ENCODE data around the gene AGL.
"Not testable (repeated sequence)": the region's sequence is repeated elsewhere in the genome, so short reads cannot be mapped to it uniquely, and the experiment has no call there.

The AGL gene

DNA sequence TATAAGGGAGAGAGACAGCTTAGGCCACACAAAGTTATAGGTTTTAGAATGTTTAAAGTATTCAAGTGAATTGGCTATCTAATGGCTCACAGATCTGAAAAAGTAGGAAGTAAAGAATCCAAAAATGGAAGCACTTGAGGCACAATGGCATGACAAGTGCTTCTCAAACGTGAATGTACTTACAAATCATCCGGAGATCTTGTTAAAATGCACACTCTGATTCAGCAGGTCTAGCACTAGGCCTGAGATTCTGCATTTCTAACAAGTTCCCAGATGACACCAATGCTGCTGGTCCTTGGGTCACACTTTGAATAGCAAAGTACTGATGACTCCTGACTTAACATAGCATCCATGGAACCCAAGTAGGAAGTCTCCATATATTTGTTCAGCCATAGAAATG lies 20.9 kb upstream of the AGL start:
- Histone ChIP-seq H2AFZ (ENCODE audit: low read length) (no peak overlapping the region), H3K27me3 (replicated peaks; ENCODE audit: insufficient read depth, low read length) (no peaks in the 10 kb centered on the region), H4K20me1 (ENCODE audit: insufficient read depth, low read length) (no peaks in the 10 kb centered on the region), H3K4me1 (ENCODE audit: low read length) (no peaks in the 10 kb centered on the region), H3K27ac (ENCODE audit: low read length) (no peak overlapping the region), H3K79me2 (ENCODE audit: low read length) (no peaks in the 10 kb centered on the region), H3K4me3 (ENCODE audit: low read length) (no peak overlapping the region), H3F3A (ENCODE audit: insufficient read depth, low read length) (no peaks in the 10 kb centered on the region), H3K4me2 (ENCODE audit: low read depth, low read length) (no peak overlapping the region), H3K9me2 (replicated peaks; ENCODE audit: insufficient read depth, low read length) (no peaks in the 10 kb centered on the region), H3K9ac (ENCODE audit: low read length) (no peak overlapping the region), H3K9me3 (replicated peaks; ENCODE audit: insufficient read depth, low read length) (no peaks in the 10 kb centered on the region), H3K36me3 (replicated peaks; ENCODE audit: insufficient read depth, low read length) (no peaks in the 10 kb centered on the region)
- TF ChIP-seq, protein P1, sequence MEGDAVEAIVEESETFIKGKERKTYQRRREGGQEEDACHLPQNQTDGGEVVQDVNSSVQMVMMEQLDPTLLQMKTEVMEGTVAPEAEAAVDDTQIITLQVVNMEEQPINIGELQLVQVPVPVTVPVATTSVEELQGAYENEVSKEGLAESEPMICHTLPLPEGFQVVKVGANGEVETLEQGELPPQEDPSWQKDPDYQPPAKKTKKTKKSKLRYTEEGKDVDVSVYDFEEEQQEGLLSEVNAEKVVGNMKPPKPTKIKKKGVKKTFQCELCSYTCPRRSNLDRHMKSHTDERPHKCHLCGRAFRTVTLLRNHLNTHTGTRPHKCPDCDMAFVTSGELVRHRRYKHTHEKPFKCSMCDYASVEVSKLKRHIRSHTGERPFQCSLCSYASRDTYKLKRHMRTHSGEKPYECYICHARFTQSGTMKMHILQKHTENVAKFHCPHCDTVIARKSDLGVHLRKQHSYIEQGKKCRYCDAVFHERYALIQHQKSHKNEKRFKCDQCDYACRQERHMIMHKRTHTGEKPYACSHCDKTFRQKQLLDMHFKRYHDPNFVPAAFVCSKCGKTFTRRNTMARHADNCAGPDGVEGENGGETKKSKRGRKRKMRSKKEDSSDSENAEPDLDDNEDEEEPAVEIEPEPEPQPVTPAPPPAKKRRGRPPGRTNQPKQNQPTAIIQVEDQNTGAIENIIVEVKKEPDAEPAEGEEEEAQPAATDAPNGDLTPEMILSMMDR (IDR thresholded peaks at IDR 0.05; ENCODE audit: low read length): no peak
- TF ChIP-seq EZH2phosphoT487 (IDR thresholded peaks at IDR 0.05; ENCODE audit: low read length) (no peak), EZH2 (optimal IDR thresholded peaks at IDR 0.05; ENCODE audit: low read depth, low read length) (no peak)
- DNase-seq: no peak

DNA sequence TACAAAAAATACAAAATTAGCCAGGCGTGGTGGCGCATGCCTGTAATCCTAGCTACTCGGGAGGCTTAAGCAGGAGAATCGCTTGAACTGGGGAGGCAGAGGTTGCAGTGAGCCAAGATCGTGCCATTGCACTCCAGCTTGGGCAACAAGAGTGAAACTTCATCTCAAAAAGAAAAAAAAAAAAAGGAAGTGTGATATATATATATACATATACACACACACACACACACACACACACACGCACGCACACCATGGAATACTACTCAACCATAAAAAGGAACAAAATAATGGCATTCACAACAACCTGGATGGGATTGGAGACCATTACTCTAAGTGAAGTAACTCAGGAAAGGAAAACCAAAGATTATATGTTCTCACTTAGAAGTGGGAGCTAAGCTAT lies 16.2 kb upstream of the AGL start:
- not testable (repeated sequence) for H4K20me1 ChIP-seq (ENCODE audit: insufficient read depth, low read length); H3K27me3 ChIP-seq (replicated peaks; ENCODE audit: insufficient read depth, low read length); H3K9ac ChIP-seq (ENCODE audit: low read length); H3K9me2 ChIP-seq (replicated peaks; ENCODE audit: insufficient read depth, low read length); H3K4me3 ChIP-seq (ENCODE audit: low read length); H3K27ac ChIP-seq (ENCODE audit: low read length); H3K79me2 ChIP-seq (ENCODE audit: low read length); DNase-seq; H2AFZ ChIP-seq (ENCODE audit: low read length); H3K9me3 ChIP-seq (replicated peaks; ENCODE audit: insufficient read depth, low read length); H3K4me2 ChIP-seq (ENCODE audit: low read depth, low read length); H3K4me1 ChIP-seq (ENCODE audit: low read length); H3K36me3 ChIP-seq (replicated peaks; ENCODE audit: insufficient read depth, low read length); H3F3A ChIP-seq (ENCODE audit: insufficient read depth, low read length)

DNA sequence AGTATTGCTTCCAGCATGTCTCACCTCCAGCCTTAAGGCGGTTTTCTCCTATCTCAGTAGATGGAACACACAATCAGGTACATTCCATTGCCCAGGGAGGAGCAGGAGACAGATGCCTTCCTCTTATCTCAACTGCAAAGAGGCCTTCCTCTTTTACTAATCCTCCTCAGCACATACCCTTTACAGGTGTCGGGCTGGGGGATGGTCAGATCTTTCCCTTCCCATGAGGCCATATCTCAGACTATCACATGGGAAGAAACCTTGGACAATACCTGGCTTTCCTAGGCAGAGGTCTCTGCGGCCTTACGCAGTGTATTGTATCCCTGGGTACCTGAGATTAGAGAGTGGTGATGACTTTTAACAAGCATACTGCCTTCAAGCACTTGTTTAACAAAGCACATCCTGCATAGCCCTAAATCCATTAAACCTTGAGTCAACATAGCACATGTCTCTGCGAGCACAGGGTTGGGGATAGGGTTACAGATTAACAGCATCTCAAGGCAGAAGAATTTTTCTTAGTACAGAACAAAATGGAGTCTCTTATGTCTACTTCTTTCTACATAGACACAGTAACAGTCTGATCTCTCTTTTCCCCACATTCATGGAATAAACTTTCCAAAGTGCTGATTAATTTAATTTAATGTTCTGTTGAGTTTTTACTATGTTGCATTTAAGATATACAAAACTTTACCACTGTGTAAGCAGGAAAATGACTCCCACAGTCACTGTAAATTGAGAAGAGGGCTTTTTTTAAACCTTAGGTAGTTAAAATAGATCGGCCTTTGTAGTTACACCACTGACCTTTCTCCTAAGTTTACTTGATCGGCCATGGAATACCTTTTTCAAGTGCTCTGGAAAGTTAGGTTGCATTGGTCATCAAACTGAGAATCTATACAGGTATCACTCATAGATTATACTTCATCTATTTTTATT lies 13.7 kb upstream of the AGL start:
- not testable (repeated sequence) for H2AFZ ChIP-seq (ENCODE audit: low read length); H3K9ac ChIP-seq (ENCODE audit: low read length); H3K4me3 ChIP-seq (ENCODE audit: low read length); H3F3A ChIP-seq (ENCODE audit: insufficient read depth, low read length); H3K9me3 ChIP-seq (replicated peaks; ENCODE audit: insufficient read depth, low read length); H3K9me2 ChIP-seq (replicated peaks; ENCODE audit: insufficient read depth, low read length); H3K4me1 ChIP-seq (ENCODE audit: low read length); H3K79me2 ChIP-seq (ENCODE audit: low read length); H3K4me2 ChIP-seq (ENCODE audit: low read depth, low read length); H3K27me3 ChIP-seq (replicated peaks; ENCODE audit: insufficient read depth, low read length); H3K36me3 ChIP-seq (replicated peaks; ENCODE audit: insufficient read depth, low read length); DNase-seq; H3K27ac ChIP-seq (ENCODE audit: low read length); H4K20me1 ChIP-seq (ENCODE audit: insufficient read depth, low read length)

DNA sequence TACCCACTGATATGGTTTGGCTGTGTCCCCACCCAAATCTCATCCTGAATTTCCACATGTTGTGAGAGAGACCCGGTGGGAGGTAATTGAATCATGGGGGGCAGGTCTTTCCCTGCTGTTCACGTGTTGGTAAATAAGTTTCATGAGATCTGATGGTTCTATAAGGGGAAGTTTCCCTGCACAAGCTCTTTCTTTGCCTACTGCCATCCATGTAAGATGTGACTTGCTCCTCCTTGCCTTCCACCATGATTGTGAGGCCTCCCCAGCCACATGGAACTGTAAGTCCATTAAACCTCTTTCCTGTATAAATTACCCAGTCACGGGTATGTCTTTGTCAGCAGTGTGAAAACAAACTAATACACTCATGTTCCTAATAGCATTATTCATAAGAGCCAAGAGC lies 9.8 kb upstream of the AGL start:
- not testable (repeated sequence) for H3K9me2 ChIP-seq (replicated peaks; ENCODE audit: insufficient read depth, low read length); H3F3A ChIP-seq (ENCODE audit: insufficient read depth, low read length); H3K9me3 ChIP-seq (replicated peaks; ENCODE audit: insufficient read depth, low read length); H3K4me1 ChIP-seq (ENCODE audit: low read length); H3K27me3 ChIP-seq (replicated peaks; ENCODE audit: insufficient read depth, low read length); H3K9ac ChIP-seq (ENCODE audit: low read length); H4K20me1 ChIP-seq (ENCODE audit: insufficient read depth, low read length); H3K4me3 ChIP-seq (ENCODE audit: low read length); H3K27ac ChIP-seq (ENCODE audit: low read length); H3K36me3 ChIP-seq (replicated peaks; ENCODE audit: insufficient read depth, low read length); H3K4me2 ChIP-seq (ENCODE audit: low read depth, low read length); DNase-seq; H3K79me2 ChIP-seq (ENCODE audit: low read length); H2AFZ ChIP-seq (ENCODE audit: low read length)

DNA sequence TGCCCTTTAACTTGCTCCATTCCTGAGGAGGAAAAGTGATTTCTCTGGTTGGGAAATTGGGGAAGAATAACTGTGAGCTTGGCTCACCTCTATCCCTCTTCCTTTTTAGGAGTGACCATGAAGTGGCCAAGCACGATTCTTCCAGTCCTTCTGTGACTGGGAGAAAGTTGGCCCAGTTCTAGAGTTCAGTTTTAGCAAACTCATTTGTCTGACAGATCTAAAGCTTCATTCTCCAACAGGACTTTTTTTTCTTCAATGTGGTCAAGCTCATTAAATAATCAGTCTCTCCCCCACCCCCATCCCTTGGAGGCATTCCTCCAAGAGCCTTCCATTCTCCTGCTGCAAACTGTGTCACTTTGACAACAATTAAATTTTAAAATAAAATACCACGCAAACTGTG lies 6.4 kb upstream of the AGL start:
- Histone ChIP-seq H3K27me3 (replicated peaks; ENCODE audit: insufficient read depth, low read length) (no peaks in the 10 kb centered on the region), H3K79me2 (ENCODE audit: low read length) (no peaks in the 10 kb centered on the region), H3K9me3 (replicated peaks; ENCODE audit: insufficient read depth, low read length) (no peaks in the 10 kb centered on the region), H3F3A (ENCODE audit: insufficient read depth, low read length) (no peaks in the 10 kb centered on the region), H4K20me1 (ENCODE audit: insufficient read depth, low read length) (no peaks in the 10 kb centered on the region), H3K4me2 (ENCODE audit: low read depth, low read length) (no peak overlapping the region), H2AFZ (ENCODE audit: low read length) (no peak overlapping the region), H3K9ac (ENCODE audit: low read length) (no peak overlapping the region), H3K4me1 (ENCODE audit: low read length) (no peaks in the 10 kb centered on the region), H3K4me3 (ENCODE audit: low read length) (no peak overlapping the region), H3K27ac (ENCODE audit: low read length) (no peak overlapping the region), H3K9me2 (replicated peaks; ENCODE audit: insufficient read depth, low read length) (no peaks in the 10 kb centered on the region), H3K36me3 (replicated peaks; ENCODE audit: insufficient read depth, low read length) (no peaks in the 10 kb centered on the region)
- TF ChIP-seq, protein P1 (IDR thresholded peaks at IDR 0.05; ENCODE audit: low read length): no peak
- TF ChIP-seq EZH2 (optimal IDR thresholded peaks at IDR 0.05; ENCODE audit: low read depth, low read length) (no peak), EZH2phosphoT487 (IDR thresholded peaks at IDR 0.05; ENCODE audit: low read length) (no peak)
- no peak for DNase-seq

DNA sequence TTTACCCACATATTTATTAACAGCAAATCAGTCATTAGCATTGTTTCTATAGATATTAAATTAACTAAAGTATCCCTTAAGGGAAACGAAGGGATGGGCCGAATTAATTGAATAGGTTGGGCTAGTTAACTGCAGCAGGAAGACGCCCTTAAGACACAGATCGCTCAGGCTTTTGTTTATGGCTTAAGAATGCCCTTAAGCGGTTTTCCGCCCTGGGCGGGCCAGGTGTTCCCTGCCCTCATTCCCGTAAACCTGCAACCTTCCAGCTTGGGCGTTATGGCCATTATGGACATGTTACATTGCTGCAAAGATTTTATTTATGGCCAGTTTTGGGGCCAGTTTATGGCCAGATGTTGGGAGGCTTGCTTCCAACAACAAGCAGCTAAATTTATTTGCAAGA lies 5.0 kb upstream of the AGL start:
- not testable (repeated sequence) for H3F3A ChIP-seq (ENCODE audit: insufficient read depth, low read length)

More for the DNA sequence above, 5.0 kb upstream of the AGL start:
- H3K4me1 ChIP-seq (ENCODE audit: low read length); H3K27me3 ChIP-seq (replicated peaks; ENCODE audit: insufficient read depth, low read length); H3K9ac ChIP-seq (ENCODE audit: low read length); H3K9me3 ChIP-seq (replicated peaks; ENCODE audit: insufficient read depth, low read length); H3K79me2 ChIP-seq (ENCODE audit: low read length); H3K36me3 ChIP-seq (replicated peaks; ENCODE audit: insufficient read depth, low read length); DNase-seq; H4K20me1 ChIP-seq (ENCODE audit: insufficient read depth, low read length); H3K4me3 ChIP-seq (ENCODE audit: low read length); H2AFZ ChIP-seq (ENCODE audit: low read length); H3K9me2 ChIP-seq (replicated peaks; ENCODE audit: insufficient read depth, low read length); H3K4me2 ChIP-seq (ENCODE audit: low read depth, low read length); H3K27ac ChIP-seq (ENCODE audit: low read length): not testable (repeated sequence)
